Left ventricle myocardium inferior (tissue), 1 donor: ENCODE measurements around the gene RGS7. TPM values are rescaled to one million over a fixed set of nuclear protein-coding genes. Genes with fewer than 3 reads are reported as not detected.

Source experiments
- DNase-seq: peaks from one replicate; pipeline ENCODE4 v3.0.0-alpha.2; 2020
- H3K27ac ChIP-seq: fragments of 200-600 bp; replicated peaks from 2 replicates; pipeline ENCODE4 v1.8.0; 2021
- H3K27me3 ChIP-seq: fragments of 200-600 bp; 2 replicates; pipeline ENCODE4 v1.8.0; 2021; ENCODE audit warnings: low read depth
- H3K36me3 ChIP-seq: fragments of 200-600 bp; 2 replicates; pipeline ENCODE4 v1.8.0; 2021
- H3K4me1 ChIP-seq: fragments of 200-600 bp; 2 replicates; pipeline ENCODE4 v1.8.0; 2021
- H3K4me3 ChIP-seq: fragments of 200-600 bp; 2 replicates; pipeline ENCODE4 v1.8.0; 2021; ENCODE audit warnings: mild to moderate bottlenecking, moderate library complexity
- H3K9me3 ChIP-seq: fragments of 200-600 bp; replicated peaks from 2 replicates; pipeline ENCODE4 v1.8.0; 2021
- CTCF ChIP-seq: fragments of 200-600 bp; IDR thresholded peaks from 2 replicates; pipeline ENCODE4 v1.8.0; 2021; ENCODE audit warnings: antibody characterized with exemption, mild to moderate bottlenecking, borderline replicate concordance
- intact Hi-C: fragments of 100-400 bp; cut with micrococcal nuclease; formaldehyde crosslinking; loops from one replicate; pipeline ENCODE4 v1.11.0; 2022
- total RNA-seq: library from RNA; stranded (reverse); fragmentation: NEBNext Ultra II Directional; extraction: Animal tissue kit (Norgen Biotek cat#: 25700); gene quantifications from one replicate; pipeline ENCODE4 v1.2.1, GENCODE V29; 2021
- donor health status: DM: no; HTN: yes; CAD: no; lungs with severe emphysema.

Gene RGS7
- total RNA-seq, 1 donor from 2014 or later: not detected

DNA sequence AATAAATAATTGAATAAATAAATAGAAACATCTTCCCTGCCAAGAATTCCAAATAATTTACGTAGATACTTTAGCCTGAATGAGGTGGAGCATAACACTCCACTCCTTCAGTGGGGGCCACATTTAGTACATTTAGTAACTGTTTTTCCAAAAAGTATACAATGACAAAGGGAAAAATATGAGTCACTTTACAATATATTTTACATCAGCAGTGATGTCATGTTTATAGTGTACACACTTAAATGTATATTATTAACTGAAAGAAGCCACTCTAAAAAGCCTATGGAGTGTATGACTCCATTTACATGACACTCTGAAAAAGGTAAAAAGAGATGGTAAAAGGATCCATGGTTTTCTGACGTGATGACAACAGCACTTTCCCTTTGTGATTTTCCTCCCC is 400.6 kb downstream of the RGS7 start:
- H3K36me3 ChIP-seq: no peaks in the 10 kb centered on the region
- no peak for DNase-seq
- H3K4me3 ChIP-seq: no peak overlapping the region
- intact Hi-C loops: no loop called here
- H3K27ac ChIP-seq: no peak overlapping the region
- H3K9me3 ChIP-seq: no peaks in the 10 kb centered on the region
- H3K27me3 ChIP-seq: no peaks in the 10 kb centered on the region
- no peaks in the 10 kb centered on the region for H3K4me1 ChIP-seq
- TF ChIP-seq CTCF: no peak

- TF ChIP-seq CTCF: no peak
- no peaks in the 10 kb centered on the region for H3K36me3 ChIP-seq
- H3K4me3 ChIP-seq: no peak overlapping the region
- H3K4me1 ChIP-seq: no peaks in the 10 kb centered on the region
- H3K9me3 ChIP-seq: no peaks in the 10 kb centered on the region
- intact Hi-C loops: no loop called here
- H3K27me3 ChIP-seq: no peaks in the 10 kb centered on the region
- no peak for DNase-seq
- H3K27ac ChIP-seq: no peak overlapping the region
Measured at GRCh38 chr1:240956020-240956419, 401.0 kb downstream of the RGS7 start.

- Histone ChIP-seq H3K27me3 (no peaks in the 10 kb centered on the region), H3K27ac (no peak overlapping the region), H3K4me3 (no peak overlapping the region), H3K9me3 (no peaks in the 10 kb centered on the region), H3K4me1 (no peaks in the 10 kb centered on the region), H3K36me3 (no peaks in the 10 kb centered on the region)
- no peak for TF ChIP-seq CTCF
- intact Hi-C loops: no loop called here
- no peak for DNase-seq
Measured at GRCh38 chr1:240947438-240948224, 409.4 kb downstream of the RGS7 start.

GRCh38 chr1:240946926-240947325 is 410.1 kb downstream of the RGS7 start:
- Histone ChIP-seq H3K27me3 (no peaks in the 10 kb centered on the region), H3K27ac (no peak overlapping the region), H3K4me1 (no peaks in the 10 kb centered on the region), H3K9me3 (no peaks in the 10 kb centered on the region), H3K36me3 (no peaks in the 10 kb centered on the region), H3K4me3 (no peak overlapping the region)
- intact Hi-C loops: no loop called here
- TF ChIP-seq CTCF: peak; percentile 21
- no peak for DNase-seq

GRCh38 chr1:240942901-240943300 is 414.1 kb downstream of the RGS7 start:
- H3K27ac ChIP-seq: no peak overlapping the region
- H3K9me3 ChIP-seq: peaks cover 7% of the 10 kb centered on the region
- intact Hi-C loops: no loop called here
- H3K4me3 ChIP-seq: no peak overlapping the region
- no peaks in the 10 kb centered on the region for H3K4me1 ChIP-seq
- H3K27me3 ChIP-seq: no peaks in the 10 kb centered on the region
- no peaks in the 10 kb centered on the region for H3K36me3 ChIP-seq
- DNase-seq: no peak
- TF ChIP-seq CTCF: no peak
